ENCODE measurements around the gene KDM4B. TPM values are rescaled to one million over a fixed set of nuclear protein-coding genes. Genes with fewer than 3 reads are reported as not detected.

KDM4B gene
- total RNA-seq, 1 experiment from 2014 or later, result 43.7 TPM

DNA sequence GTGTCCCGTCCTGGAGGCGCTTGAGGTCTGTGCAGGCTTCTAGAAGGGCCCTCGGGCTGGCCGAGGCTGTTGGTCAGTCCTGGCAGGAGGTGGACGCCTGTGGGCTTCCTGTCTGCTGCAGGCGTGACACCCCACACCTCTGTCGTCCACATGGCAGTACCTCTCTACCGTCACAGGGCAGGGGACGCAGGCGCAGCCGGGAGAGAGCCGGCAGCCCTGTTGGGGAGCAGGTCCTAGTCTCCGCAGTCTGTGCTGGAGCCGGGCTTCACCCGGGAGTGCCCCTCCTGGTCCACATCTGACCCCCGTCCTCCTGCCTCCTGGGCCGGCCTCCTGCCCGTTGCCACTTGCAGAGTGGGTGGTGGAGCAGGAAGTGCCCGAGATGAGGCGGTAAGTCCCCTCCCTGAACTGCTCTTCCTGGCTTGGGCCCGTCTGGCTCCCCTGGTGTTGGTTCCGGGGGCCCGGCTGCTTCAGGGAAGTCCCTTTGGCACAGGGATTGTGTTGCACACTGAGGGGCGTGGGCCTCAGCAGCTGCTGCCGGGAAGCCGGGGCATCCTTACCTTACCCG lies 106.0 kb downstream of the KDM4B start:
- H3K23ac ChIP-seq (ENCODE audit: insufficient read length, low read depth, low read length), result no peak overlapping the region
- no peaks in the 10 kb centered on the region for H4K20me1 ChIP-seq (ENCODE audit: control insufficient read depth, insufficient read depth, insufficient read length)
- no peak overlapping the region for H3K4ac ChIP-seq (ENCODE audit: low read depth, low read length)
- H3K4me2 ChIP-seq (ENCODE audit: insufficient read depth, insufficient read length, low read length), result no peak overlapping the region
- no peak overlapping the region for H3K56ac ChIP-seq (ENCODE audit: insufficient read length, low read depth, low read length)
- no peak overlapping the region for H3T11ph ChIP-seq (ENCODE audit: low read length)
- H3K18ac ChIP-seq (ENCODE audit: insufficient read length, low read depth, low read length), result no peak overlapping the region
- Mint-ChIP-seq H3K36me3 (ENCODE audit: insufficient read depth in 1 of 3, low read depth in 3 of 3) (peaks cover 5 to 26% (median 24%) of the 10 kb centered on the region in 3 experiments; a peak in 6 of 7 replicates), H3K4me1 (peaks cover 31 to 34% of the 10 kb centered on the region in 2 experiments), H3K4me3 (0 out of 5 replicates have a peak overlapping the region, but pooled peaks of 1 of the 2 experiments have one; percentile 16), H3K27ac (peak overlapping the region; percentile 28 to 87 (median 55); a peak in 2 of 7 replicates), H3K9me3 (no peaks in the 10 kb centered on the region), H3K27me3 (ENCODE audit: low read depth) (no peaks in the 10 kb centered on the region)
- H2AK5ac ChIP-seq (ENCODE audit: insufficient read length, low read length), result no peak overlapping the region
- H4K91ac ChIP-seq (ENCODE audit: insufficient read length, low read depth, low read length), result no peak overlapping the region
- H2BK20ac ChIP-seq (ENCODE audit: low read depth, low read length, poor library complexity, severe bottlenecking), result no peak overlapping the region
- no peak overlapping the region for H2BK12ac ChIP-seq (ENCODE audit: insufficient read length, low read depth, low read length)
- peaks cover 6% of the 10 kb centered on the region; the same call in 1 of the 2 replicates for H3K4me1 ChIP-seq (ENCODE audit: insufficient read depth, low read length)
- no CpG with 5 or more reads among the region's 27 CpGs for WGBS (ENCODE audit: extremely low coverage, insufficient read length, low lambda C conversion rate)
- H3K79me2 ChIP-seq (ENCODE audit: insufficient read depth, low read length), result no peaks in the 10 kb centered on the region
- no peak overlapping the region for H2BK120ac ChIP-seq (ENCODE audit: low read depth, low read length, poor library complexity, severe bottlenecking)
- no peak overlapping the region for H4K8ac ChIP-seq (replicated peaks; ENCODE audit: insufficient read length, low read depth, low read length)
- no peak overlapping the region for H4K5ac ChIP-seq (ENCODE audit: insufficient read length, low read depth, low read length)
- H2BK5ac ChIP-seq (ENCODE audit: insufficient read length, low read length), result no peak overlapping the region
- no peaks in the 10 kb centered on the region for H3K9me3 ChIP-seq (ENCODE audit: control insufficient read depth, low read depth, low read length)
- H3K79me1 ChIP-seq (ENCODE audit: insufficient read depth, low read depth, low read length, poor library complexity, severe bottlenecking), result no peaks in the 10 kb centered on the region
- H3K27me3 ChIP-seq (ENCODE audit: insufficient read depth, low read length), result peaks cover 2% of the 10 kb centered on the region; the same call in 1 of the 2 replicates
- TF ChIP-seq, protein P1, sequence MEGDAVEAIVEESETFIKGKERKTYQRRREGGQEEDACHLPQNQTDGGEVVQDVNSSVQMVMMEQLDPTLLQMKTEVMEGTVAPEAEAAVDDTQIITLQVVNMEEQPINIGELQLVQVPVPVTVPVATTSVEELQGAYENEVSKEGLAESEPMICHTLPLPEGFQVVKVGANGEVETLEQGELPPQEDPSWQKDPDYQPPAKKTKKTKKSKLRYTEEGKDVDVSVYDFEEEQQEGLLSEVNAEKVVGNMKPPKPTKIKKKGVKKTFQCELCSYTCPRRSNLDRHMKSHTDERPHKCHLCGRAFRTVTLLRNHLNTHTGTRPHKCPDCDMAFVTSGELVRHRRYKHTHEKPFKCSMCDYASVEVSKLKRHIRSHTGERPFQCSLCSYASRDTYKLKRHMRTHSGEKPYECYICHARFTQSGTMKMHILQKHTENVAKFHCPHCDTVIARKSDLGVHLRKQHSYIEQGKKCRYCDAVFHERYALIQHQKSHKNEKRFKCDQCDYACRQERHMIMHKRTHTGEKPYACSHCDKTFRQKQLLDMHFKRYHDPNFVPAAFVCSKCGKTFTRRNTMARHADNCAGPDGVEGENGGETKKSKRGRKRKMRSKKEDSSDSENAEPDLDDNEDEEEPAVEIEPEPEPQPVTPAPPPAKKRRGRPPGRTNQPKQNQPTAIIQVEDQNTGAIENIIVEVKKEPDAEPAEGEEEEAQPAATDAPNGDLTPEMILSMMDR (conservative IDR thresholded peaks at IDR 0.05), result no peak
- no peak overlapping the region for H3K27ac ChIP-seq (ENCODE audit: insufficient read length, low read depth, low read length)
- DNase-seq, result no peak
- no peaks in the 10 kb centered on the region for H3K23me2 ChIP-seq (ENCODE audit: insufficient read length, low read depth, low read length, poor library complexity, severe bottlenecking)
- no peak overlapping the region for H2BK15ac ChIP-seq (ENCODE audit: low read depth, low read length)
- H3K14ac ChIP-seq (ENCODE audit: insufficient read depth, low read length), result peak overlapping the region; percentile 2; the same call in 1 of the 2 replicates
- no peak overlapping the region for H3K9ac ChIP-seq (ENCODE audit: extremely low read depth, insufficient read length, low read length)
- no peak overlapping the region for H2AFZ ChIP-seq (ENCODE audit: low read length)
